ENCODE results near the gene CAV3.

The CAV3 gene

GRCh38 chr3:8736436-8736835 lies 2.8 kb downstream of the CAV3 start:
- no peak for DNase-seq

- no peak for DNase-seq
Observed at GRCh38 chr3:8737301-8737700, 3.7 kb downstream of the CAV3 start.

- DNase-seq, result no peak
Observed at GRCh38 chr3:8737823-8738222, 4.2 kb downstream of the CAV3 start.

GRCh38 chr3:8738639-8739038 lies 5.0 kb downstream of the CAV3 start:
- no peak for DNase-seq

DNA sequence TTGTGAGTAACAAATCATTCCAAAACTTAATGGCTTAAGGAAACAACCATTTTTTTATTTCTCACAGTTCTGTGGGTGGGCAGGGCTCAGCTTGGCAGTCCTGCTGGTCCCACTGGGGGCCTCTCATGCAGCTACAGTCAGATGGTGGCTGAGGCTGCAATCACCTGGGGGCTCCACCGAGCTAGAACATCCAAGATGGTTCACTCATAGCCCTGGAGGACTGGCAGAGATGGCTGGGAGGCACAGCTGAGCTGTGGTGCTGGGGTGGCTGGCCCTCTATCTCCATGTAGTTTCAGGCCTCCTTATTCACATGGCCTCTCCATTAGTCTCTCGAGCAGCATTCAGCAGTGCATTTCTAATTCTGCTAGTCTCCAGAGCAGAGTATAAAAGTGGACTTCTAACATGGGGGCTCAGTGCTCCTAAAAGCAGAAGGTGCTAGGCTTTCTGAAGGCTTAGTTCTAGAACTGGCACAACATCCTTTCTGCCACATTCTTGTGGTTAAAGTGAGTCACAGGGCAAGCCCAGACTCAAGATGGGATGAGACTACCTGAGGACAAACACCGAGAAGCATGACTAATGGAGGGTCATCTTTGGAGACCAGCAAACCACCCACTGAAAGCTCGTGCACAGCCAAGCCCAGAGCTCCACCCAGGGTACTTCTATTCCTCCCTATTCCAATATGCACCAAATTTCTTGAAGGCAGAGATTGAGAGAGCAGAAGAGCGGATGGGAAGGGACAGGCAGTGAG lies 6.3 kb downstream of the CAV3 start:
- no peak for DNase-seq

- DNase-seq, result no peak
Observed at GRCh38 chr3:8741581-8742261, 8.1 kb downstream of the CAV3 start.

DNA sequence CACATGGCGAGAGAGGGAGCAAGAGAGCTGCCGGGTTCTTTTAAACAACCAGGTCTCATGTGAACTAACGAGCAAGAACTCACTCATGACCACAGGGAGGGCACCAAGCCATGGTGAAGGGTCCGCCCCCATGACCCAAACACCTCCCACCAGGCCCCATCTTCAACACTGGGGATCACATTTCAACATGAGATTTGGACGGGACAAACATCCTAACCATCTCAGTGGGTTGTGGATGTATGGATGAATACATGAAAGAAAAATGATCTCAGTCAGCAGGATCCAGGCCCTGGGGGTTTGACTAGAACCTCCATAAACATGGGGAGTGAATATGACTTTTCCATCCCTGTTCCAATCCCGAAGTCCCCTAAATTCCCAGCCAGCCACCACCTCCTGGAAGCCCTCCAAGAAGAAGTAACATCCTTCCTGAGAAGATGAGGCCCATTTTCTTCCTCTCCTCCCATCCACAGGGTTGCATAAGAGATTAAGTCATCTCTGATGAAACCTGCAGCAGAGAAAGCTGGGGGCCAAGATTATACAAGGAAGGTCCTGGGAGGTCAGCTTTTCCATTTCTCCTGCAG lies 9.5 kb downstream of the CAV3 start:
- no peak for DNase-seq

- DNase-seq, result no peak
Observed at GRCh38 chr3:8743911-8744310, 10.3 kb downstream of the CAV3 start.

DNA sequence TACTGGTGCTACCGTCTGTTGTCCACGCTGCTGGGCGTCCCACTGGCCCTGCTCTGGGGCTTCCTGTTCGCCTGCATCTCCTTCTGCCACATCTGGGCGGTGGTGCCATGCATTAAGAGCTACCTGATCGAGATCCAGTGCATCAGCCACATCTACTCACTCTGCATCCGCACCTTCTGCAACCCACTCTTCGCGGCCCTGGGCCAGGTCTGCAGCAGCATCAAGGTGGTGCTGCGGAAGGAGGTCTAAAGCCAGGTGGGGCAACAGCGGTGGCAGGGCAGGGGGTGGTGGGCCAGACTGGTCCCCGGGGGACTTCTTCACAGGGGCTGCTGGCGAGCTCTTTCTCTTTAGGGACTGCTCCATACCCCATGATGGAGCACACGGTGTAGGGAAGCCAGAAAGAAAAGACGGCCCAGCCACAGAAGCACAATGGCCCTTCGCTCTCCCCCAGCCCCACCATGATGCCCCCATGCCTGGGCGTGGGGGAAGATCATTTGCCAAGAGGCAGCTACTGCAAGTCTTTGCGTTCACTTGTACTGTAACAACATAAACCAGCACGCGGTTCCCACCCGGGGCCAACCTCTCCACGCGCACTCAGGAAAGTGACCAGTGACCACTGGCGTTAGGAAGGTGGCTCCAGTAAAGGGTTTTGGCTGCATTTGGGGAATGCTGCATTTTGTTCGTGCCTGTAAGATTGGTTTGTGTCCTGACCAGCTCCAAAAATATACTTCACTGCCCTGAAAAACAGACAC lies 12.2 kb downstream of the CAV3 start:
- DNase-seq, result no peak

DNA sequence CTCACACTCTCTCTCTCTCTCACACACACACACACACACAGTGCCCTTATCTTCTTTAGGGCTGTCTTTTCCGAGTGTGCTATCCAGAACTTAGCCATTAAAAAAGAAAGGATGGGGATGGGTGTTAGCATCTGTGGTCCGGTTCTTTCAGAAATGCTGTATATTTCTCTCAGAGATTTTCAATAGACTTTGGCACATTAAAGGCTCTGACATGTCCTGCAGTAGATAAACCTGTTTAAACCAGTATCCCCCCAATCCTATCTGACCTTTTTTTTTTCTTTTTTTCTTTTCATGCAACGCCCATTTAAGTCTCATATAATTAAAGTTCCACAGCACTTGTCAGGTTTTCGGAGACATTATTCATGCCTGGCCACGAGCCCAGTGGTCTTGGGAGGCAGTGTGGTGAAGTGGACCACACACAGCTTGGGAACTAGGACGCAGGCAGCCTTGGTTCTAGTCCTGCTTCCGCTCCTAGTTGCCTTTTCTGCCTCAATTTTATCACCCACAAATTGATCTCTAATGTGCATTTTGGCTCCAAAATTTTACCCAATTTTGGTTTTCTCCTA lies 13.3 kb downstream of the CAV3 start:
- DNase-seq, result no peak

GRCh38 chr3:8749316-8749715 lies 15.7 kb downstream of the CAV3 start:
- no peak for DNase-seq

- DNase-seq, result no peak
Observed at GRCh38 chr3:8752832-8753231, 19.2 kb downstream of the CAV3 start.

- DNase-seq, result no peak
Observed at GRCh38 chr3:8755097-8755496, 21.5 kb downstream of the CAV3 start.

- DNase-seq, result no peak
Observed at GRCh38 chr3:8755564-8756237, 22.1 kb downstream of the CAV3 start.

DNA sequence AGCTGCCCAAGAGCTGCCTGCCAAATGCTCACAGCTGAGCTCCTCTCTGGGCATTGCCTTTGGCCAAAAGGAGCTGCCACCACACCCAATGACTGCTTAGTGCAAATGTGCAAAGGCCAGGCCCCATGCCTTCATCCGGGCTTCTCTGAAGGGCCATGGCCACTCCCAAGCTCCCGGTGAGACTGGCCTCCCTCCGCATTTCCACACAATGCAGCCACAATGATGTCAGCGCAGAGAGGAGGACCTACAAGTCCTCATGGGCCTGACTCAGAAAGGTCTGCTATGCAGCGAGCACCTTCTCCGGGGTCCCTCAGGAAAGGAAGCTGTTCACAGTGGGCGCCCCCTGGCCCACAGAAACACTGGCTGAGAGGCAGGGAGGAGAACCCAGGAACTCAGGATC lies 23.1 kb downstream of the CAV3 start:
- DNase-seq, result no peak

- DNase-seq, result no peak
Observed at GRCh38 chr3:8757551-8758518, 24.2 kb downstream of the CAV3 start.

GRCh38 chr3:8759038-8759707 lies 25.6 kb downstream of the CAV3 start:
- DNase-seq, result no peak

GRCh38 chr3:8760091-8760490 lies 26.5 kb downstream of the CAV3 start:
- DNase-seq, result no peak

GRCh38 chr3:8760506-8760905 lies 26.9 kb downstream of the CAV3 start:
- no peak for DNase-seq

- no peak for DNase-seq
Observed at GRCh38 chr3:8761866-8762265, 28.3 kb downstream of the CAV3 start.
